ENCODE measurements around the gene ERCC4. TPM values are rescaled to one million over a fixed set of nuclear protein-coding genes. Genes with fewer than 3 reads are reported as not detected.

The ERCC4 gene
- total RNA-seq, 3 donors from 2014 or later (not counting 1 experiment from before 2014, with no cell fraction given), result 7.3 to 11.9 (median 7.5) TPM

GRCh38 chr16:13931845-13932244 is 11.9 kb downstream of the ERCC4 start:
- WGBS (ENCODE audit: insufficient coverage), result 69% methylated on average over 10 of the region's 10 CpGs
- Histone ChIP-seq H3K9me3 (ENCODE audit: control insufficient read depth, insufficient read depth, low read length) (no peaks in the 10 kb centered on the region), H3K4me1 (ENCODE audit: control insufficient read depth, insufficient read depth, low read length) (no peaks in the 10 kb centered on the region), H3K36me3 (ENCODE audit: control insufficient read depth, insufficient read depth, low read length) (peaks cover 38% of the 10 kb centered on the region), H3K4me3 (ENCODE audit: low read length) (no peak overlapping the region), H3K27ac (ENCODE audit: low read length) (no peak overlapping the region), H3K27me3 (ENCODE audit: control insufficient read depth, insufficient read depth, low read length) (no peaks in the 10 kb centered on the region)
- DNase-seq, result peak in 1 of 2 donors; percentile 27
- intact Hi-C loops (cut with micrococcal nuclease), result no loop called here
- peak in 2 of 3 donors; percentile 44 to 46 for ATAC-seq
- no peaks in the 10 kb centered on the region for H3K9me3 Mint-ChIP-seq
- H3K4me1 Mint-ChIP-seq, result no peaks in the 10 kb centered on the region
- TF ChIP-seq CTCF (IDR thresholded peaks at IDR 0.05), result no peak
- H3K36me3 Mint-ChIP-seq, result peaks cover 18% of the 10 kb centered on the region
- no peak overlapping the region for H3K4me3 Mint-ChIP-seq
- no peaks in the 10 kb centered on the region for H3K27me3 Mint-ChIP-seq (ENCODE audit: low read depth in 2 of 2)
- H3K27ac Mint-ChIP-seq, result peak overlapping the region in 1 of 2 donors; percentile 31

GRCh38 chr16:13935408-13935807 is 15.5 kb downstream of the ERCC4 start:
- Histone ChIP-seq H3K36me3 (ENCODE audit: control insufficient read depth, insufficient read depth, low read length) (peaks cover 40% of the 10 kb centered on the region), H3K27ac (ENCODE audit: low read length) (no peak overlapping the region), H3K4me3 (ENCODE audit: low read length) (no peak overlapping the region), H3K27me3 (ENCODE audit: control insufficient read depth, insufficient read depth, low read length) (no peaks in the 10 kb centered on the region), H3K9me3 (ENCODE audit: control insufficient read depth, insufficient read depth, low read length) (no peaks in the 10 kb centered on the region), H3K4me1 (ENCODE audit: control insufficient read depth, insufficient read depth, low read length) (no peaks in the 10 kb centered on the region)
- Mint-ChIP-seq H3K36me3 (peaks cover 26% of the 10 kb centered on the region), H3K4me1 (no peaks in the 10 kb centered on the region), H3K27ac (no peak overlapping the region), H3K9me3 (no peaks in the 10 kb centered on the region), H3K27me3 (ENCODE audit: low read depth in 2 of 2) (no peaks in the 10 kb centered on the region), H3K4me3 (no peak overlapping the region)
- peak; percentile 65 for TF ChIP-seq CTCF (IDR thresholded peaks at IDR 0.05)
- ATAC-seq (peak in 1 of 3 donors; percentile 36), DNase-seq (peak in 1 of 2 donors; percentile 54)
- intact Hi-C loops (cut with micrococcal nuclease), result no loop called here
- WGBS (ENCODE audit: insufficient coverage), result 94% methylated on average over 12 of the region's 12 CpGs

GRCh38 chr16:13936155-13936554 is 16.2 kb downstream of the ERCC4 start:
- no peak overlapping the region for H3K4me3 Mint-ChIP-seq
- no peak overlapping the region for H3K27ac ChIP-seq (ENCODE audit: low read length)

More at GRCh38 chr16:13936155-13936554, 16.2 kb downstream of the ERCC4 start:
- Histone ChIP-seq H3K4me1 (ENCODE audit: control insufficient read depth, insufficient read depth, low read length) (no peaks in the 10 kb centered on the region), H3K9me3 (ENCODE audit: control insufficient read depth, insufficient read depth, low read length) (no peaks in the 10 kb centered on the region), H3K27me3 (ENCODE audit: control insufficient read depth, insufficient read depth, low read length) (no peaks in the 10 kb centered on the region), H3K4me3 (ENCODE audit: low read length) (no peak overlapping the region), H3K36me3 (ENCODE audit: control insufficient read depth, insufficient read depth, low read length) (peaks cover 38% of the 10 kb centered on the region)
- Mint-ChIP-seq H3K9me3 (no peaks in the 10 kb centered on the region), H3K27ac (no peak overlapping the region), H3K27me3 (ENCODE audit: low read depth in 2 of 2) (no peaks in the 10 kb centered on the region), H3K36me3 (peaks cover 26% of the 10 kb centered on the region), H3K4me1 (no peaks in the 10 kb centered on the region)
- TF ChIP-seq CTCF (IDR thresholded peaks at IDR 0.05), result no peak
- 92% methylated on average over 1 of the region's 2 CpGs for WGBS (ENCODE audit: insufficient coverage)
- DNase-seq, result no peak
- no peak for ATAC-seq
- intact Hi-C loops (cut with micrococcal nuclease), result no loop called here
